ENCODE data around the gene PARP12. TPM values are rescaled to one million over a fixed set of nuclear protein-coding genes. Genes with fewer than 3 reads are reported as not detected.

Gene PARP12
- total and polyA plus RNA-seq, 9 of the 15 experiments (the other 6 are each of a cell fraction or from before 2014, with no cell fraction given), result 4.6 to 40.4 (median 23.5) TPM

DNA sequence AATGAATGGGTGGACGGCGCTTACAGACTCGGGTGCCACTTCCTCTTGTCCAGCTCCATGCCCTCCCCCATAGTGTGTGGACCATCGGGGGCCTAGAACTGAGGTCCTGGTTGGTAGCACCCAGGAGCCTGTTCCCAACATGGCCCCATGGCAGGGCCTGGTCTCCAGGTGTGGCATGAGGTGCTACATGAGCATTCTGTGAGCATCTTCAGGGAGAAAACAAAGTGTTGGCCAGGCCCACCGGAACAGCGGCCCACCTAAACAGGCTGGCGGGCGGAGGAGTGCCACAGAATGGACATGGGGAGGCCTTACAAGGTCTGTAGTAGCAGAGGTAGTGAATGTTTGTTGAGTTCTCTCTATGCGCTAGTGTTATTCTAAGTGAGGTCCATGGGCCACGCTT, 76.9 kb downstream of the PARP12 start:
- no peak for ATAC-seq
- FAIRE-seq, result no peak

More for the DNA sequence above, 76.9 kb downstream of the PARP12 start:
- Histone ChIP-seq H2AFZ (ENCODE audit: low read depth, low read length) (no peak overlapping the region), H4K20me1 (replicated peaks; ENCODE audit: control insufficient read depth, insufficient read depth, low read length) (no peaks in the 10 kb centered on the region), H3K9me3 (replicated peaks; ENCODE audit: control insufficient read depth, insufficient read depth, low read depth, low read length) (no peaks in the 10 kb centered on the region), H3K36me3 (ENCODE audit: control insufficient read depth, insufficient read depth, low read length) (no peaks in the 10 kb centered on the region), H3K27me3 (ENCODE audit: control insufficient read depth in 2 of 2, insufficient read depth in 2 of 2, low read length in 2 of 2) (peaks cover 2 to 22% of the 10 kb centered on the region in 2 experiments; a peak in 3 of 5 replicates), H3K27ac (ENCODE audit: extremely low read depth, low read depth, low read length) (no peak overlapping the region), H3K4me3 (no peak overlapping the region), H3K9me1 (ENCODE audit: control insufficient read depth, insufficient read depth, low read length) (no peaks in the 10 kb centered on the region), H3K9ac (ENCODE audit: insufficient read depth in 1 of 2, low read depth in 2 of 2, low read length in 2 of 2) (peak overlapping the region in 1 of 2 experiments; percentile 20; a peak in 1 of 4 replicates), H3K4me1 (replicated peaks in 1 of 2; ENCODE audit: control insufficient read depth in 2 of 2, insufficient read depth in 2 of 2, low read length in 2 of 2) (peaks cover 1 to 8% of the 10 kb centered on the region in 2 experiments; a peak in 4 of 5 replicates), H3K4me2 (ENCODE audit: insufficient read depth, low read length) (no peak overlapping the region), H3K79me2 (ENCODE audit: control insufficient read depth, insufficient read depth, low read length) (no peaks in the 10 kb centered on the region)
- no peak for DNase-seq (ENCODE audit: extremely low read depth in 1 of 4, low spot score in 3 of 4)
- intact Hi-C loops (cut with micrococcal nuclease) (loop anchor here (2.0 to 5.0 kb wide), 2 partner anchors 71 to 209 kb away; partner anchors contain the start of gene HIPK2), in situ Hi-C loops (cut with MboI) (no loop called here)
- TF ChIP-seq, protein P1, sequence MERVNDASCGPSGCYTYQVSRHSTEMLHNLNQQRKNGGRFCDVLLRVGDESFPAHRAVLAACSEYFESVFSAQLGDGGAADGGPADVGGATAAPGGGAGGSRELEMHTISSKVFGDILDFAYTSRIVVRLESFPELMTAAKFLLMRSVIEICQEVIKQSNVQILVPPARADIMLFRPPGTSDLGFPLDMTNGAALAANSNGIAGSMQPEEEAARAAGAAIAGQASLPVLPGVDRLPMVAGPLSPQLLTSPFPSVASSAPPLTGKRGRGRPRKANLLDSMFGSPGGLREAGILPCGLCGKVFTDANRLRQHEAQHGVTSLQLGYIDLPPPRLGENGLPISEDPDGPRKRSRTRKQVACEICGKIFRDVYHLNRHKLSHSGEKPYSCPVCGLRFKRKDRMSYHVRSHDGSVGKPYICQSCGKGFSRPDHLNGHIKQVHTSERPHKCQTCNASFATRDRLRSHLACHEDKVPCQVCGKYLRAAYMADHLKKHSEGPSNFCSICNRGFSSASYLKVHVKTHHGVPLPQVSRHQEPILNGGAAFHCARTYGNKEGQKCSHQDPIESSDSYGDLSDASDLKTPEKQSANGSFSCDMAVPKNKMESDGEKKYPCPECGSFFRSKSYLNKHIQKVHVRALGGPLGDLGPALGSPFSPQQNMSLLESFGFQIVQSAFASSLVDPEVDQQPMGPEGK (CRISPR knock-in tag; IDR thresholded peaks at IDR 0.05; ENCODE audit: borderline replicate concordance), result no peak
- TF ChIP-seq, protein P2, sequence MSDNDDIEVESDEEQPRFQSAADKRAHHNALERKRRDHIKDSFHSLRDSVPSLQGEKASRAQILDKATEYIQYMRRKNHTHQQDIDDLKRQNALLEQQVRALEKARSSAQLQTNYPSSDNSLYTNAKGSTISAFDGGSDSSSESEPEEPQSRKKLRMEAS (CRISPR knock-in tag; IDR thresholded peaks at IDR 0.05), result peak; percentile 33; the same call in 1 of the 2 replicates
- TF ChIP-seq SPI1 (IDR thresholded peaks at IDR 0.05; ENCODE audit: borderline replicate concordance, low read depth, low read length) (0 out of 2 replicates have a peak, but pooled peaks have one; percentile 7), ZNF551 (CRISPR knock-in tag; IDR thresholded peaks at IDR 0.05) (no peak), NRF1 (conservative IDR thresholded peaks at IDR 0.05 in 1 of 2, IDR thresholded peaks at IDR 0.05 in 1 of 2) (no peak)
- TF ChIP-seq, protein P3, sequence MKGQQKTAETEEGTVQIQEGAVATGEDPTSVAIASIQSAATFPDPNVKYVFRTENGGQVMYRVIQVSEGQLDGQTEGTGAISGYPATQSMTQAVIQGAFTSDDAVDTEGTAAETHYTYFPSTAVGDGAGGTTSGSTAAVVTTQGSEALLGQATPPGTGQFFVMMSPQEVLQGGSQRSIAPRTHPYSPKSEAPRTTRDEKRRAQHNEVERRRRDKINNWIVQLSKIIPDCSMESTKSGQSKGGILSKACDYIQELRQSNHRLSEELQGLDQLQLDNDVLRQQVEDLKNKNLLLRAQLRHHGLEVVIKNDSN (CRISPR knock-in tag; IDR thresholded peaks at IDR 0.05), result 0 out of 2 replicates have a peak, but pooled peaks have one; percentile 27
- TF ChIP-seq, protein P4, sequence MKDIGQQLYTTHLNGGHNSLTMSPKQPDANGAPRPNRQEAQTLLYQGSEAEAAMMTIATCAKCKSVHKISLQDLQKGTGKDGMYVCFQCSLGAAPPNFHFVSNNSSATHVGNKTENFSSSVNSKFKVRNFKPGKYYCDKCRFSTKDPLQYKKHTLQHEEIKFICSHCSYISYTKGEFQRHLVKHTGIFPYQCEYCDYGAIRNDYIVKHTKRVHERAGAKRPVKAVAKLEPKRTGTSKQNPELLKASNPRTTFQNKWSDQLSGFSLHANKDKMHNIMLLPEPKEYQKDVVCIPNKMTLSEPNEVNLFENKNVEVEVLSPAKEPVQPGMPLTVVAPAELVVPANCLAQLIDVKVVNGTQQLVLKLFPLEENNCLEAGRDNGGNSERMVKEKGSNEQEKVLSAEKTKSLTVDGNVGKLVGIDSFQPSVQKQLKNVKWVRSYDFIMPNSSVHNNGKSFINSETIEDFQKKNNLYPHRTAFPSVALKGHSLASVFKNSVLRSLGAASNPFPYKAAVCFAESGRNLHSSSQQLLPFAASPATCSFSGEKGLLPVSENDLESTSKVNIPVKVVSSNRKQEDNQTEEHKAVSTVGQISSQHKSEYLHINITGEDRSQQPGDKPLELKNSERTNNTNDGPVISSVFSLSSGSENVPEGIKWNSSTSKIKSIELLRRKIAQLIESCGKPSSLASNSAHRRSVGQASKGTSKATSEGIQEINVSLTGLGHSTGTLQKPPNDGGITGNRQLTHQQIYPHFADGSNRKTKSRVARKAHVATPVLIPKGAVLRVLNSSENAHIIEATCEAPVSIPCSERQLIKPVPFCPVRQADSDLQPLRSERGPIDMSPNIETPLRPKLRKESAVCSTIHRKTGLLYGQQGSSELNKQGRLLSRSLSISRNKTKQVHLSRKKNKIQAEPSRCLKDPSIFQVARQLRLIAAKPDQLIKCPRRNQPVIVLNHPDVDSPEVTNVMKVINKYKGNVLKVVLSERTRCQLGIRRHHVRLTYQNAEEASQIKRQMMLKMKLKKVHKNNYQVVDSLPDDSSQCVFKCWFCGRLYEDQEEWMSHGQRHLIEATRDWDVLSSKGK (CRISPR knock-in tag; IDR thresholded peaks at IDR 0.05), result no peak
- CTCF ChIA-PET (ENCODE audit: low intra/inter-chr PET ratio), result interaction anchor here (1.7 kb wide), 1 partner anchor 210 kb away, joined by 4 read pairs; no protein-coding TSS in a partner anchor
- BruUV-seq (replicated peaks), result no TSS peak
- POLR2A ChIA-PET, result interaction anchor here (0.6 to 1.2 kb wide), 4 partner anchors 8 to 19 kb away, joined by 3 to 4 read pairs (median 4); no protein-coding TSS in a partner anchor
- 43% methylated on average over 10 of the region's 10 CpGs for WGBS (ENCODE audit: insufficient coverage, low coverage, missing lambda C conversion rate)

Measured in K562 (cell line).